Nephron (organoid): ENCODE measurements around the gene KSR1.

Source experiments
- H3K27ac Mint-ChIP-seq, 3 experiments: 2 replicates each; pipeline ENCODE4 v1.8.0; 2020; ENCODE audit warnings: mixed read lengths in 3 of 3, mild to moderate bottlenecking in 2 of 3, moderate library complexity in 1 of 3
- H3K27me3 Mint-ChIP-seq: 2 replicates; pipeline ENCODE4 v1.8.0; 2021; ENCODE audit warnings: low read depth, mild to moderate bottlenecking, moderate library complexity, mixed read lengths
- H3K36me3 Mint-ChIP-seq: 2 replicates; pipeline ENCODE4 v1.8.0; 2020; ENCODE audit warnings: low read depth, mixed read lengths
- H3K4me1 Mint-ChIP-seq: 2 replicates; pipeline ENCODE4 v1.8.0; 2020; ENCODE audit warnings: mixed read lengths
- H3K4me3 Mint-ChIP-seq, 3 experiments: 2 replicates each; pipeline ENCODE4 v1.8.0; 2020; ENCODE audit warnings: mild to moderate bottlenecking in 3 of 3, mixed read lengths in 3 of 3, moderate library complexity in 2 of 3
- H3K9me3 Mint-ChIP-seq: 2 replicates; pipeline ENCODE4 v1.8.0; 2020; ENCODE audit warnings: mixed read lengths
- TF ChIP-seq, protein P1 (sequence below), 3 experiments: fragments of 200-600 bp; sonication (generic); IDR thresholded peaks; one replicate each; pipeline ENCODE4 v1.5.0; 2021; ENCODE audit warnings: antibody characterized with exemption in 3 of 3; ENCODE audit not compliant: unreplicated experiment in 3 of 3

Gene KSR1

DNA sequence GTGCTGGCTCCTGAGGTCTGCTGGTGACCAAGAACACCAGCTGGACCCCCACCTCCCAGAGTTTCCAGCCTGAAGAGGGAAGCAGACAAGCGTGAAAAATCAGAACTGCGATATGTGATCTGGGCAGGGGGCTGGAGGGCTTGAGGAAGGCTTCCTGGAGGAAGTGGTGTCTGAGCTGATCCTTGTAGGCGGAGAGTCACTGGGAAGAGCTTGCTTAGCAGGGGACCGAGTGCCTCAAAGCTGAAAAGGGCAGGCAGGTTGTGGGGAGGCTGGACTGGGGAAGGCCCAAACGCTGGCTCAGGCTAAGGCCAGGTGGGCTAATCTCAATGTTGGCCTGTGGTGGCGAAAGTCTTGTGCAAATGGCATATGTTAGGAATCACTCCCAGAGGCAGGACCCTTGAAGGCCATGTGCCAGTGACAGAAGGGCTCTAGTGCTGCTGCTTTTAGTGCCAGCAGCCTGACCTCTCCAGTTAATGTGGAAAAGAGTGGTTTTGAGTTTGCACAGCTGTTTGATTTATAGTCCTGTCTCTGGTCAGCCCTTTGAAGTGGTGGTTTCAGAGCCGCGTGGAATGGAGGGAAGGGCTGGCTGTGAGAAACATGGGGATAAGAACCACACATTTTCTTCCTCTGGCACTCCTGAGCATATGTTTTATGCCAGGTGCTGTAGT, 89.4 kb downstream of the KSR1 start:
- H3K27me3 Mint-ChIP-seq, result peaks cover 3% of the 10 kb centered on the region
- H3K9me3 Mint-ChIP-seq, result no peaks in the 10 kb centered on the region
- peaks cover 30% of the 10 kb centered on the region for H3K4me1 Mint-ChIP-seq
- no peaks in the 10 kb centered on the region for H3K36me3 Mint-ChIP-seq
- peak overlapping the region in 2 of 3 experiments; percentile 39 to 50 for H3K27ac Mint-ChIP-seq
- no peak overlapping the region for H3K4me3 Mint-ChIP-seq
- TF ChIP-seq, protein P1, sequence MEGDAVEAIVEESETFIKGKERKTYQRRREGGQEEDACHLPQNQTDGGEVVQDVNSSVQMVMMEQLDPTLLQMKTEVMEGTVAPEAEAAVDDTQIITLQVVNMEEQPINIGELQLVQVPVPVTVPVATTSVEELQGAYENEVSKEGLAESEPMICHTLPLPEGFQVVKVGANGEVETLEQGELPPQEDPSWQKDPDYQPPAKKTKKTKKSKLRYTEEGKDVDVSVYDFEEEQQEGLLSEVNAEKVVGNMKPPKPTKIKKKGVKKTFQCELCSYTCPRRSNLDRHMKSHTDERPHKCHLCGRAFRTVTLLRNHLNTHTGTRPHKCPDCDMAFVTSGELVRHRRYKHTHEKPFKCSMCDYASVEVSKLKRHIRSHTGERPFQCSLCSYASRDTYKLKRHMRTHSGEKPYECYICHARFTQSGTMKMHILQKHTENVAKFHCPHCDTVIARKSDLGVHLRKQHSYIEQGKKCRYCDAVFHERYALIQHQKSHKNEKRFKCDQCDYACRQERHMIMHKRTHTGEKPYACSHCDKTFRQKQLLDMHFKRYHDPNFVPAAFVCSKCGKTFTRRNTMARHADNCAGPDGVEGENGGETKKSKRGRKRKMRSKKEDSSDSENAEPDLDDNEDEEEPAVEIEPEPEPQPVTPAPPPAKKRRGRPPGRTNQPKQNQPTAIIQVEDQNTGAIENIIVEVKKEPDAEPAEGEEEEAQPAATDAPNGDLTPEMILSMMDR (IDR thresholded peaks at IDR 0.05; ENCODE audit: unreplicated experiment in 3 of 3), result no peak

DNA sequence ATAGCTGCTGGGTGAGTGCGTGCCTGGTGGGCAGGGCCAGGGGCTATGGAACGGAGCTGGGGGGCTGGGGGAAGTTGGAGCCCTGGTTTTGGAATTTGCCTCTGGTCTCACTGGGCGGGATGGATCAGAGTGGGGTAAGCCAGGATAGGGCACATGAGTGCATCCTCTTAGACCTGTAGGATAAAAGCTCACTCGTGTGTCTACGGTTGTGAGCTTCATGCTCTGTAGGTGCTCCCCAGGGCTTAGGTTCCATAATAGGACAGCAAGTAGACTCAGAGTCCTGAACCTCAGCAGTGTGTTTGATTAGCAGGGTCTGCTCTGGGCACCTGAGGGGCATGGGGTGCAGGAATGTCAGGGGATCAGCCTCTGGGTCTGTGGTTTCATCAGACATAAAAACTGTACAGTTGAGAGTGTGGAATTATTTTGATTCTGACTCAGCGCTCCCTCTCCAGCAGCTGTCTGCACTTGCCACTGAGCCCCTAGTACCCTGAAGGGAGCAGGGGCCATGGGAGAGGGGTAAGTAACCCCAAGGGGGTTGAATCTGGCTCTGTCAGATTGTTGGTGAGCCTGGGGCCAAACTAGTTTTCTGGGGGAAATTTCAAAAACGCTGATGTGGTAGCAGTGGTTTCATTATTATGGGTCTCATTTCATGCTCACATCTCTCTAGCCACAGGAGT, 90.5 kb downstream of the KSR1 start:
- H3K4me1 Mint-ChIP-seq, result peaks cover 30% of the 10 kb centered on the region
- H3K36me3 Mint-ChIP-seq, result peaks cover 5% of the 10 kb centered on the region
- H3K27me3 Mint-ChIP-seq, result peaks cover 3% of the 10 kb centered on the region
- H3K4me3 Mint-ChIP-seq, result no peak overlapping the region
- TF ChIP-seq, protein P1 (IDR thresholded peaks at IDR 0.05; ENCODE audit: unreplicated experiment in 3 of 3), result no peak
- H3K9me3 Mint-ChIP-seq, result no peaks in the 10 kb centered on the region
- H3K27ac Mint-ChIP-seq, result peak overlapping the region in 2 of 3 experiments; percentile 1 to 39

DNA sequence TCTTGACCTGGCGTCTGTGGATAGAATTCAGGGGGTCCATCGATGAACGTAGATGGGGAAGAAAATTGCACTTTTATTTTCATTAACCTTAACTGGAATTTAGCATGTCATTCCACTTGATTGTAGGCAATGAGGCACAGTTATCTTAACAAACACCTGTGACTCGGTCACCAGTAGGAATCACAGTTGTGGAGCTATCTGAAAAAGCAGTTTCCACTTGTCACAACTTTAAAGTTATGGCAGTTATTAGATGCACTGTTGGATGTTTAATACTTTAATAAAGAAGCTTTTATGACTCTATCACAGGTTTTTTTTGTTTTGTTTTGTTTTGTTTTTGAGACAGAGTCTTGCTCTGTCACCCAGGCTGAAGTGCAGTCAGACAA, 91.0 kb downstream of the KSR1 start:
- TF ChIP-seq, protein P1 (IDR thresholded peaks at IDR 0.05; ENCODE audit: unreplicated experiment in 3 of 3), result no peak
- Mint-ChIP-seq H3K4me1 (peaks cover 30% of the 10 kb centered on the region), H3K9me3 (no peaks in the 10 kb centered on the region), H3K36me3 (peaks cover 8% of the 10 kb centered on the region), H3K27ac (peak overlapping the region in 2 of 3 experiments; percentile 1 to 30), H3K4me3 (no peak overlapping the region), H3K27me3 (peaks cover 3% of the 10 kb centered on the region)

DNA sequence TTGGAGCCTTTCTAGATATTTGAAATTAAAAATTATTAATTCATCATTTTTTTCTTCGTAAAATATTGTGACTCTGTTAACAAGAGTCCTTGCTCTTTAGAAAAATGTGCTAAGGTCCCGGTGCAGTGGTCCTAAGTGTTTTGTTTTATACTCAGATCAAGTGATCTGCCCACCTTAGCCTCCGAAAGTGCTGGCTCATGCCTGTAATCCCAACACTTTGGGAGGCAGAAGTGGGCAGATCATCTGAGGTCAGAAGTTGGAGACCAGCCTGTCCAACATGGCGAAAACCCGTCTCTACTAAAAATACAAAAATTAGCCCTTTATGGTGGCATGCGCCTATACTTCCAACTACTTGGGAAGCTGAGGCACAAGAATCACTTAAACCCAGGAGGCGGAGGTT, 92.1 kb downstream of the KSR1 start:
- Mint-ChIP-seq H3K4me3 (no peak overlapping the region), H3K9me3 (no peaks in the 10 kb centered on the region), H3K27me3 (peaks cover 3% of the 10 kb centered on the region), H3K27ac (no peak overlapping the region), H3K36me3 (peaks cover 8% of the 10 kb centered on the region), H3K4me1 (peaks cover 35% of the 10 kb centered on the region)
- TF ChIP-seq, protein P1 (IDR thresholded peaks at IDR 0.05; ENCODE audit: unreplicated experiment in 3 of 3), result no peak

DNA sequence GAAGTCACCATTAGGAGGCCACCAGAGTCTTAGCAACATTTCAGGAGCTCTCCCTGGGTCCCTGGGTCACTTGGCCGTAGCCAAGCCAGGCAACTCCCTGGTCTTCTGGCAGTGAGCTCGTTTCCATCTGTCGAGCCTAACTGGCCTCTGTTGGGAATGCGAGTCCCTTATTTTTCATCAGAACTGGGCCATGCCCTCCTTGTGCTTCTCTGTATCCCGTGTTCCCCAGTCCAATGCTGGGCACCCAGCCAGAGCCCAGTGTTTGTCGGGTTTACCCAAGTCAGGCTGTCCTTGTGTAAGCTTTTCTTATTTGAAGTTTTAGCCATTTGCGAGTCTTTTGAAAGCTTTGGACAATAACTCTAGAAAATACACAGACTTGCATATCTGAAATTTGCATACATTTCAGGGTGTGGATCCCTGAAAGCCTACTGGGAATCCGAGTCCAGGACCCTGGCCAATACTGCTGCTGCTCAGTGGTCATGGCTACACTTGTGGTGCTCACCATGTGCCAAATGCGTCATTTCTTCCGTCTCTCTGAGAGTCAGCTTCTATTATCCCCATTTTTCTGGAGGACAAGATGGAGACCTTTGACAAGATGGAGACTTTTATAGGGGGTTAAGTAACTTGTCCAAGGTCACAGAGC, 93.1 kb downstream of the KSR1 start:
- Mint-ChIP-seq H3K27me3 (peaks cover 3% of the 10 kb centered on the region), H3K4me1 (peaks cover 44% of the 10 kb centered on the region), H3K36me3 (peaks cover 14% of the 10 kb centered on the region), H3K4me3 (no peak overlapping the region), H3K9me3 (no peaks in the 10 kb centered on the region), H3K27ac (no peak overlapping the region)
- TF ChIP-seq, protein P1 (IDR thresholded peaks at IDR 0.05; ENCODE audit: unreplicated experiment in 3 of 3), result no peak
